H1 (cell line): ENCODE data around the gene NEDD4L. TPM values are rescaled to one million over a fixed set of nuclear protein-coding genes. Genes with fewer than 3 reads are reported as not detected.

Experiments
- GTF2F1 ChIP-seq: IDR thresholded peaks from 2 replicates; pipeline ENCODE4 v1.6.1; 2012; ENCODE audit warnings: low read depth, low read length, improper control_type of control experiment, borderline replicate concordance
- KDM1A ChIP-seq: fragments of 200-600, 300-600 bp; sonication (generic); IDR thresholded peaks from 2 replicates; pipeline ENCODE4 v1.7.1; 2016; ENCODE audit warnings: mild to moderate bottlenecking, low read length, borderline replicate concordance
- KDM5A ChIP-seq: fragments of 200-600 bp; IDR thresholded peaks from 2 replicates; pipeline ENCODE4 v1.7.1; 2012; ENCODE audit warnings: mild to moderate bottlenecking, low read length, inconsistent platforms, mixed read lengths
- MAX ChIP-seq: IDR thresholded peaks from 2 replicates; pipeline ENCODE4 v1.6.1; 2012; ENCODE audit warnings: inconsistent platforms
- NRF1 ChIP-seq: IDR thresholded peaks from 2 replicates; pipeline ENCODE4 v1.6.1; 2011; ENCODE audit warnings: mild to moderate bottlenecking, low read depth, low read length, improper control_type of control experiment
- SP1 ChIP-seq: IDR thresholded peaks from 2 replicates; pipeline ENCODE4 v1.6.1; 2011; ENCODE audit warnings: low read depth, low read length
- SRF ChIP-seq: IDR thresholded peaks from 2 replicates; pipeline ENCODE4 v1.6.1; 2011; ENCODE audit warnings: mild to moderate bottlenecking, low read depth, low read length, moderate library complexity
- polyA plus RNA-seq, 7 experiments: library from polyadenylated mRNA; depleted of rRNA in 3 of 7; stranded (reverse) in 5 of 7; unstranded in 2 of 7; fragments of >200 nt in 5 of 7; fragments of 200-250 nt in 2 of 7; gene quantifications; 1 replicate in 5 of 7; 2 replicates in 1 of 7; 4 replicates in 1 of 7; pipeline versions ENCODE4 v1.2.1 to v1.2.3, GENCODE V29; 2011 to 2013; ENCODE audit warnings: missing spikeins in 2 of 7, mixed read lengths in 2 of 7
- total RNA-seq: library from RNA; stranded (reverse); fragmentation: NEBNext Ultra II Directional; extraction: Animal tissue kit (Norgen Biotek cat#: 25700); gene quantifications from 2 replicates; pipeline ENCODE4 v1.2.1, GENCODE V29; 2021
- TF ChIP-seq, protein P1 (sequence below): IDR thresholded peaks from 2 replicates; pipeline ENCODE4 v1.6.1; 2012; ENCODE audit warnings: inconsistent platforms

NEDD4L gene
- total and polyA plus RNA-seq, 2 of the 8 experiments (the other 6 are each of a cell fraction or from before 2014, with no cell fraction given): 37.3 to 69.8 TPM

- no peak for TF ChIP-seq SRF
- no peak for TF ChIP-seq KDM5A
- no peak for TF ChIP-seq KDM1A
- TF ChIP-seq NRF1: no peak
- TF ChIP-seq, protein P1, sequence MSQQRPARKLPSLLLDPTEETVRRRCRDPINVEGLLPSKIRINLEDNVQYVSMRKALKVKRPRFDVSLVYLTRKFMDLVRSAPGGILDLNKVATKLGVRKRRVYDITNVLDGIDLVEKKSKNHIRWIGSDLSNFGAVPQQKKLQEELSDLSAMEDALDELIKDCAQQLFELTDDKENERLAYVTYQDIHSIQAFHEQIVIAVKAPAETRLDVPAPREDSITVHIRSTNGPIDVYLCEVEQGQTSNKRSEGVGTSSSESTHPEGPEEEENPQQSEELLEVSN: no peak
- TF ChIP-seq SP1: no peak
- no peak for TF ChIP-seq GTF2F1
- no peak for TF ChIP-seq MAX
These were observed 334.7 kb downstream of the NEDD4L start (continued) for GRCh38 chr18:58378411-58379379.
